ENCODE results near the gene EZR. TPM values are rescaled to one million over a fixed set of nuclear protein-coding genes. Genes with fewer than 3 reads are reported as not detected.

EZR gene
- total and polyA plus RNA-seq, 2 donors (not counting 1 experiment from before 2014, with no cell fraction given): 227 to 945 TPM

- Histone ChIP-seq H3K27me3 (replicated peaks in 1 of 4; ENCODE audit: control extremely low read depth in 1 of 4, control insufficient read depth in 3 of 4, insufficient read depth in 4 of 4, low read length in 3 of 4) (no peaks in the 10 kb centered on the region), H4K20me1 (ENCODE audit: control insufficient read depth, insufficient read depth, low read length, poor library complexity, severe bottlenecking) (no peaks in the 10 kb centered on the region), H3K4me3 (ENCODE audit: control extremely low read depth in 1 of 5, extremely low read depth in 1 of 5, insufficient read depth in 1 of 5, low read depth in 2 of 5, low read length in 4 of 5) (no peak overlapping the region), H3K4me1 (ENCODE audit: control insufficient read depth in 2 of 2, insufficient read depth in 2 of 2, low read length in 2 of 2) (peaks cover 7 to 9% of the 10 kb centered on the region in 2 donors), H3K36me3 (replicated peaks in 1 of 2; ENCODE audit: control extremely low read depth in 1 of 2, control insufficient read depth in 1 of 2, extremely low read depth in 1 of 2, insufficient read depth in 2 of 2, low read length in 1 of 2) (no peaks in the 10 kb centered on the region), H2AFZ (ENCODE audit: insufficient read depth, low read depth, low read length, poor library complexity, severe bottlenecking) (no peak overlapping the region), H3K27ac (ENCODE audit: low read length in 2 of 2) (no peak overlapping the region), H3K79me2 (ENCODE audit: control insufficient read depth, insufficient read depth, low read length) (no peaks in the 10 kb centered on the region), H3K9ac (ENCODE audit: low read length) (no peak overlapping the region), H3K9me3 (ENCODE audit: control extremely low read depth in 1 of 3, control insufficient read depth in 2 of 3, insufficient read depth in 1 of 3, low read length in 2 of 3) (no peaks in the 10 kb centered on the region), H3K4me2 (replicated peaks; ENCODE audit: low read depth, low read length, poor library complexity, severe bottlenecking) (no peak overlapping the region)
- H3K4me3 Mint-ChIP-seq: no peak overlapping the region
- H3K27me3 Mint-ChIP-seq: no peaks in the 10 kb centered on the region
- H3K27ac Mint-ChIP-seq: peak overlapping the region; percentile 15
- ATAC-seq (ENCODE audit: low read depth) (no peak), DNase-seq (peak; percentile 12)
- ChIA-PET CTCF (interaction anchor here (0.9 to 1.1 kb wide), 2 partner anchors 203 to 379 kb away, joined by 3 to 4 read pairs; no protein-coding TSS in a partner anchor), POLR2A (no interaction called here)
- 96% methylated on average over 12 of the region's 13 CpGs for WGBS (ENCODE audit: insufficient coverage)
- peaks cover 6% of the 10 kb centered on the region for H3K4me1 Mint-ChIP-seq
- intact Hi-C loops (cut with micrococcal nuclease): no loop called here
- no peaks in the 10 kb centered on the region for H3K9me3 Mint-ChIP-seq (ENCODE audit: insufficient read depth)
- TF ChIP-seq CTCF (IDR thresholded peaks at IDR 0.05) (no peak), EZH2 (IDR thresholded peaks at IDR 0.05; ENCODE audit: borderline replicate concordance, insufficient read depth, low read depth, low read length, poor library complexity, severe bottlenecking) (no peak)
Observed at GRCh38 chr6:158755636-158756035, 63.5 kb downstream of the EZR start.

- H3K27me3 ChIP-seq (replicated peaks in 1 of 4; ENCODE audit: control extremely low read depth in 1 of 4, control insufficient read depth in 3 of 4, insufficient read depth in 4 of 4, low read length in 3 of 4): no peaks in the 10 kb centered on the region
- H3K79me2 ChIP-seq (ENCODE audit: control insufficient read depth, insufficient read depth, low read length): no peaks in the 10 kb centered on the region
- no peaks in the 10 kb centered on the region for H3K9me3 Mint-ChIP-seq (ENCODE audit: insufficient read depth)
- no peak overlapping the region for H3K9ac ChIP-seq (ENCODE audit: low read length)
- H3K4me3 ChIP-seq (ENCODE audit: control extremely low read depth in 1 of 5, extremely low read depth in 1 of 5, insufficient read depth in 1 of 5, low read depth in 2 of 5, low read length in 4 of 5): no peak overlapping the region
- DNase-seq: no peak
- H3K36me3 ChIP-seq (replicated peaks in 1 of 2; ENCODE audit: control extremely low read depth in 1 of 2, control insufficient read depth in 1 of 2, extremely low read depth in 1 of 2, insufficient read depth in 2 of 2, low read length in 1 of 2): no peaks in the 10 kb centered on the region
- peaks cover 6% of the 10 kb centered on the region for H3K4me1 Mint-ChIP-seq
- ATAC-seq (ENCODE audit: low read depth): no peak
- H3K27ac Mint-ChIP-seq: no peak overlapping the region
- no peak overlapping the region for H3K4me3 Mint-ChIP-seq
- 97% methylated on average over 9 of the region's 11 CpGs for WGBS (ENCODE audit: insufficient coverage)
- no peaks in the 10 kb centered on the region for H3K9me3 ChIP-seq (ENCODE audit: control extremely low read depth in 1 of 3, control insufficient read depth in 2 of 3, insufficient read depth in 1 of 3, low read length in 2 of 3)
- ChIA-PET POLR2A (no interaction called here), CTCF (interaction anchor here (0.6 to 1.0 kb wide), 2 partner anchors 204 to 218 kb away, joined by 3 read pairs; no protein-coding TSS in a partner anchor)
- no peak overlapping the region for H3K27ac ChIP-seq (ENCODE audit: low read length in 2 of 2)
- intact Hi-C loops (cut with micrococcal nuclease): no loop called here
- TF ChIP-seq CTCF (IDR thresholded peaks at IDR 0.05) (no peak), EZH2 (IDR thresholded peaks at IDR 0.05; ENCODE audit: borderline replicate concordance, insufficient read depth, low read depth, low read length, poor library complexity, severe bottlenecking) (no peak)
- no peaks in the 10 kb centered on the region for H4K20me1 ChIP-seq (ENCODE audit: control insufficient read depth, insufficient read depth, low read length, poor library complexity, severe bottlenecking)
- peaks cover 7 to 9% of the 10 kb centered on the region in 2 donors for H3K4me1 ChIP-seq (ENCODE audit: control insufficient read depth in 2 of 2, insufficient read depth in 2 of 2, low read length in 2 of 2)
- no peaks in the 10 kb centered on the region for H3K27me3 Mint-ChIP-seq
- no peak overlapping the region for H3K4me2 ChIP-seq (replicated peaks; ENCODE audit: low read depth, low read length, poor library complexity, severe bottlenecking)
- no peak overlapping the region for H2AFZ ChIP-seq (ENCODE audit: insufficient read depth, low read depth, low read length, poor library complexity, severe bottlenecking)
Observed at GRCh38 chr6:158754738-158755137, 64.4 kb downstream of the EZR start.
